Measurements from ENCODE around the gene SLC16A6.
"Not testable (repeated sequence)": the region's sequence is repeated elsewhere in the genome, so short reads cannot be mapped to it uniquely, and the experiment has no call there.

Gene SLC16A6

DNA sequence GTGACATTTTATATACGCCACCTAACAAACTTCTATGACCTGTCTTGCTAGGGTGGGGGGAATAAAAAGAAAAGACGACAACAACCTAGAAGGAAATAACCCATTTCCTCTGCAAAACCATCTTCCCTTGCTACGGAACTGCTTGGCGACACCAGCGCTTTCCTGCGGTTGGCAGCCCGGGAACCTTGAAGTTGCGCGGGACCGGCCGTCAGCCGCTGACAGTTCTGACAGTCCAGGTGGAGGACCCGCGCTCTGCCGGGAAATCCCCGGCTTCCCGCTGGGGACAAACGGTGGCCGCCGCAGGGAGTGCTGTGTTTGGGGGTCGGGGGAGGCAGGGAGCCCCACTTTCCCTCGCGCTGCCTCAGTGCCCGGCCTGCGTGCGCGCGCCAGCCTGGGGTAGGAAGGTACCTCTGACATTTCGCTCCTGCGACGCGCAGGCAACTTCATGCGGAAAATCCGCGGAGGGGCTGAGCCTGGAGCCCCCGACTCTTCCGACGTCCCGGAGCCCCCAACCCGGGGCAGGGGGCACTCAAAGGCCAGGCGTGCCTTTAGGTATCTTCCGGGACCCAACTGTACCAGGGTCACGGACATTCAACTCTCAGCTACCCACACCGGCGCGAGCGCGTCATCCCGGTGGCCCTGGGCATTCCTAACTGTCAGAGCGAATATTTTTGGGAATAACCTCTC lies 516 bp downstream of the SLC16A6 start:
- no peak for DNase-seq (ENCODE audit: low read depth)

GRCh38 chr17:68289936-68290267 lies 1.0 kb downstream of the SLC16A6 start:
- no peak for DNase-seq (ENCODE audit: low read depth)

DNA sequence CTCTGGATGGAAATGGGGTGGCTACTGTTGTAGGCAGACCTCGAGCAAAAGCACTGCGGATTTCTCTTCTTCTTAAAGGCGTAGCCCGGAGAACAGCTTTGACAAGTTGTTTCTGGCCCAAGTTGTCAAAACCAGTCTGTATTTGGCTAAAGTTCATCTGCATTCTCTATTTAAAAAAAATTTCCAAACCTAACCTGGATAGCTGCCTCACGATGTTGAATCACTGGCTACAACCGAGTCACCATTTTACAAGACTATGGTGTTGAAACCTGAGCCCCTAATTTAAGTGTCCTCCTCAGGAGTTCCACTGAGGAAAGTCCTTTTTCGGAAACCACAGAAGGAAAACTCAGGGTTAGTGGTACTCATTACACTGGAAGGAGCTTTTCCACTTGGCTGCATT lies 1.5 kb downstream of the SLC16A6 start:
- no peak for DNase-seq (ENCODE audit: low read depth)

DNA sequence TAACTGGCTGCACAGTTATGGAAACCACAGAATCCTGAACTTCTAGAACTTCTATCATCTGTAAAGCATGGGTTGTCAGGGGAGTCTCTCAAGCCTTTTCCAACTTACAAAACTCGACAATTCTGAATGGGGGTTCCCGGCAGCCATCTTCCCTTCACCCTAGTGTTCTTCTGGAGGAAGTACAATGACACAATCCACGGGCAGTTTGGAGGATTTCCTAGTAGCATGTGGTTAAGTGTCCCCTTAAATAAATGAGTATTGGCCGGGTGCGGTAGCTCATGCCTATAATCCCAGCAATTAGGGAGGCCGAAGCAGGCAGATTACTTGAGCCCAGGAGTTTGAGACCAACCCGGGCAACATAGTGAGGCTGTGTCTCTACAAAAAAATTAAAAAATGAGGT lies 2.1 kb downstream of the SLC16A6 start:
- DNase-seq (ENCODE audit: low read depth), result no peak

DNA sequence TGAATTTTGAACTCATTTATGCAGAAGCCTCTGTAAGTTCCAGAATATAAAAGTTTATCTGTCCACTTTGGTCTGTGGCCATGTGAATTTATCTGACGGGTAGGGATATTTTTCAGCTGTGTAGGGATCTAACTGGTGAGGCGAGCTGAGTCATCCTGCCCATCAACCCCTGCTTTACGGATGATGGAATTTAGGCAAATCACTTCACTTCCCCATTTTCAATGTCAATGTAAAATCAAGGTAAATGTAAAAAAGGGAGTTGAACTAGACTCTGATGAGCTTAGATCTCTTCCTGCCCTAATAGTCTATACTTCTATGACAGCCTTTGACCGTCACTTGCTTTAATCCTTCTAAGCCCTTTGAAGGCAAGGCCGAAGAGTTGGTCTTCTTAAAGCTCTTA lies 2.6 kb downstream of the SLC16A6 start:
- no peak for DNase-seq (ENCODE audit: low read depth)

- not testable (repeated sequence) for DNase-seq (ENCODE audit: low read depth)
These were observed 9.0 kb downstream of the SLC16A6 start for GRCh38 chr17:68281965-68282364.

DNA sequence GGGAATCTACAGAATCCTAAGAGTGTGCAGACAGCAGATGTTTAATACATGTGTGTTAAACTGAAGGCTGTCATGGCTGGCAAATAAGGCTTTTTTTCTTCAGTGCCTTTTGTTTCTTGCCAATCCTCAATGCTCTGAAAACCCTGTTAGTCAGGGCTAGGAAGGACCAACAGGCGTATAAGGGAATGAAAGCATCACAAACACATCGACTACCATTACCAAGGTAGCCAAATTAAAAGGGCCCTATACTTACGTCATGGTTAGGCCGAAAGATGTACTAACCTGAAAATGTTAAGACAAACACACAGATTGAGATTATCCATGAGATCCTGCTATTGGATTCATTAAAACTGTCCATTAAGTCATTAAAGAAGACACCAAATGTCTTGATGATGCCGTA lies 13.1 kb downstream of the SLC16A6 start:
- DNase-seq (ENCODE audit: low read depth), result no peak

- DNase-seq (ENCODE audit: low read depth), result not testable (repeated sequence)
These were observed 14.6 kb downstream of the SLC16A6 start for GRCh38 chr17:68276339-68276738.

GRCh38 chr17:68273722-68274121 lies 17.2 kb downstream of the SLC16A6 start:
- no peak for DNase-seq (ENCODE audit: low read depth)

DNA sequence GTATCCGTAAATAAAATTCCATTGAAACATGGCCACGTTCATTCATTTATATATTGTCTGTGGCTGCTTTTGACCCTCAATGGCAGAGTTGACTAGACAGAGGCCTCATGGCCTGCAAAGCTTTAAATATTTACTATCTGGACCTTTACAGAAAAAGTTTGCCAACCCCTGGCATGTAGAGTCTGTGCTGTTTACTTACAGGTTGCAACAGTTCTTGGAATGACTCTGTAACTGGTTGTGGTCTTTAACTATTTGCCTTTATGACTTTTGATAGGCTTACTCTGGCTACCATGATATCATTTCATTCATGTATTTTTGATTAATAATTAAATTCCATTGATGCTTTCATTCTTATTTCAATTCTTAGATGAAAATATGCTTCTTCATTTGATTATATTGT lies 25.1 kb downstream of the SLC16A6 start:
- DNase-seq (ENCODE audit: low read depth), result not testable (repeated sequence)

- not testable (repeated sequence) for DNase-seq (ENCODE audit: low read depth)
These were observed 27.7 kb downstream of the SLC16A6 start for GRCh38 chr17:68263101-68263681.

GRCh38 chr17:68262467-68262866 lies 28.5 kb downstream of the SLC16A6 start:
- DNase-seq (ENCODE audit: low read depth), result not testable (repeated sequence)

DNA sequence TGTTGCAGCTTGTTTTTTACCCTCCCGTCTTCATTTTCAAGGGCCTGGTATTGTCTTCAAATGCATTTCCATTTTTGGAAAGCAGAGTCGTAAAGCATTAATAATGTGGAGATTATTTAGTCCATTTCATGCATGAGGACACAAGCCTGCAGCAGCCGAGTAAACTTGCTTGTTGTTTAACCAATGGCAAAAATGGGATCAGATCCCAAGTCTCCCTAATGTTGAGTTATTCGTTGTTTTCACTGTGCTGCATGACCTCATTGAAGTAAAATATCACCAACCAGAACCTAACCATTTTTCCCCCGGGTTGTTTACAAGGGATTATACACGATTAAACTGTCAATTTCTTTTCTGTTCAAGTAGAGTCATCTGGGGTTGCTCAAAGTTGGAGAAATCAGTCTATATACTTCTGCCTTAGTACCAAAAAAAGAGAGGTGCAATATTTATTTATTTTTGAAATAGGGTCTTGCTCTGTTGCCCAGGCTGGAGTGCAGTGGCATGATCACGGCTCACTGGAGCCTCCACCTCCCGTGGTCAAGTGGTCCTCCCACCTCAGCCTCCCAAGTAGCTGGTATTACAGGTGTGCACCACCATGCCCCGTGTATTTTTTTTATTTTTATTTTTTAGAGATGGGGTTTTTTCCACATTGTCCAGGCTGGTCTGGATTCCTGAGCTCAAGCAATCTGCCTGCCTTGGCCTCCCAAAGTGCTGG lies 30.7 kb downstream of the SLC16A6 start:
- no peak for DNase-seq (ENCODE audit: low read depth)

DNA sequence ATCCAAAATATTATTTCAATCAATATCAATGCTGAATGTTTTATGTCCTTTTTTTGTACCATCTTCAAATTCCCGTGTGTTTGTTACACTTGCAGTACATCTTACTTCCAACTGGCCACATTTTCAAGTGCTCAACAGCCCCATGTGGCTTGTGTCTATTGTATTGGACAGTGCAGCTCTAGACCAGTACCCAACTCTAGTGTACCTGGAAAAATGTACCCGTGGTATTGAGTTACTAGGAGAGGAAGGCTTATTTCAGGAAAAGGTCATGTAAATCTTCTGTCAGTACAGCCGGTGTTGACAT lies 31.3 kb downstream of the SLC16A6 start:
- not testable (repeated sequence) for DNase-seq (ENCODE audit: low read depth)

DNA sequence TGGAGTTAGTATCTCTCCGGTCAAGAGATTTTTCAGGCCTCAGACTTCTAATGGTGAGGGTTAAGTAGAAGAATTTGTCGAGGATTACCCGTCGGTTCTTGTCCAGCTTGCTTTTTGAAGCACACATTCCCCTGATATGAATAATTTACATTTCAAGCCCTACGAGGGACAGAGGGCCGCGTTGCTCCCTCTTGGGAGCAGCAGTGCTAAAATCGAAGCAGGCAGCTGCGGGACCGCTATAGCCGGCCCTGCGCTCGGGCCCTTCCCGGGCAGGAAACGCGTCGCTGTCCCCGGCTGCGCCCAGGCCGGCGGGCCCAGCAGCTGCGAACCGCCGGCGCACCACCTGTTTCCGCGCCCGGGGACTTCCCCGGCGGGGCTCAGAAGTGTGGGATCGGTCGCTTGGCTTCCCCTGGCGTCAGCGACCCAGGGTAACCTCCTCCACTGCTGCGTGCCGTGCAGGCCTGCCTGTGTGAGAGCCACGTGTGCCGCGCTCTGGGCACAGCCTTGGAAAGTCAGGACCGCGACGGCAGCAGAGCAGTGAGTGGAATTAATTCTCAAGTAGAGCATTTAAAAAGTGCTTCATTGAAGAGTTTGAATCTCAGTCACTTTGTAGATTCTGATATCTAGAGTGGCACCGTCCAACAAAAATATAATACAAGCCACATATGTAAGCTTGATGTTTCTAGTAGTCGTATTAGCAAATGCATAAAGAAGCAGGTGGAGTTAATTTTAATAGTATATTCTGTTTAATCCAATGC lies 31.9 kb downstream of the SLC16A6 start:
- DNase-seq (ENCODE audit: low read depth), result not testable (repeated sequence)

GRCh38 chr17:68257934-68258333 lies 33.0 kb downstream of the SLC16A6 start:
- DNase-seq (ENCODE audit: low read depth), result no peak

DNA sequence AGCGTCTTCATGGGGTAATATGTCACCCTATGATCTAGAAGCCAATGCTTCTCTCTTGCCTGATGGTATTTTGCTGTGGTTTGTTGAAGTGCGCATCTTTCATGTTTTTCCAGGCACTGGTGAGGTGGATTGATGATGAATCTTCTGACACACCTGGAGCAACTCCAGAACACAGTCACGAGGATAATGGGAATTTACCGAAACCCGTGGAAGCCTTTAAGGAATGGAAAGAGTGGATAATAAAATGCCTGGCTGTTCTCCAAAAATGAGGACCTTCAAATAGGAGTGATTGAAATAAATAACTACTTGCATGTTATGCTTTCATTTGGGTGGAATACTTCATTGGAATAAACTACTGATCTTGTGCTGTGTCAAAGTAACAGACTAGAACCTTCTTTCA lies 34.2 kb downstream of the SLC16A6 start:
- DNase-seq (ENCODE audit: low read depth), result not testable (repeated sequence)

GRCh38 chr17:68255731-68256538 lies 35.0 kb downstream of the SLC16A6 start:
- no peak for DNase-seq (ENCODE audit: low read depth)

GRCh38 chr17:68255151-68255550 lies 35.8 kb downstream of the SLC16A6 start:
- no peak for DNase-seq (ENCODE audit: low read depth)

- not testable (repeated sequence) for DNase-seq (ENCODE audit: low read depth)
These were observed 37.5 kb downstream of the SLC16A6 start for GRCh38 chr17:68253426-68253825.

GRCh38 chr17:68249354-68249765 lies 41.6 kb downstream of the SLC16A6 start:
- no peak for DNase-seq (ENCODE audit: low read depth)

GRCh38 chr17:68248891-68249290 lies 42.0 kb downstream of the SLC16A6 start:
- no peak for DNase-seq (ENCODE audit: low read depth)
